Upper lobe of left lung (tissue), 4 donors: ENCODE measurements around the gene ISL2.

ENCODE experiments used
- EP300 ChIP-seq, 4 donors: sonication (generic); formaldehyde crosslinking; IDR thresholded peaks; one replicate each; pipeline ENCODE4 v1.5.1; 2017; ENCODE audit warnings: antibody characterized with exemption in 4 of 4, control low read depth in 2 of 4
- POLR2A ChIP-seq, 4 donors: fragments of 450-650 bp; IDR thresholded peaks; one replicate each; pipeline ENCODE4 v1.5.1; 2016 to 2017; ENCODE audit warnings: antibody characterized with exemption in 4 of 4, mild to moderate bottlenecking in 2 of 4
- POLR2AphosphoS5 ChIP-seq, 2 donors: sonication (generic); formaldehyde crosslinking; IDR thresholded peaks; one replicate each; pipeline ENCODE4 v1.5.1; 2017; ENCODE audit warnings: antibody characterized with exemption in 2 of 2
- TF ChIP-seq, protein P1 (sequence below), 6 experiments: fragments of 450-650 bp in 4 of 6; fragments of 200-600 bp in 2 of 6; sonication (generic) in 2 of 6; IDR thresholded peaks; one replicate each; pipeline ENCODE4 v1.5.1; 2016 to 2019; ENCODE audit warnings: antibody characterized with exemption in 6 of 6

DNA sequence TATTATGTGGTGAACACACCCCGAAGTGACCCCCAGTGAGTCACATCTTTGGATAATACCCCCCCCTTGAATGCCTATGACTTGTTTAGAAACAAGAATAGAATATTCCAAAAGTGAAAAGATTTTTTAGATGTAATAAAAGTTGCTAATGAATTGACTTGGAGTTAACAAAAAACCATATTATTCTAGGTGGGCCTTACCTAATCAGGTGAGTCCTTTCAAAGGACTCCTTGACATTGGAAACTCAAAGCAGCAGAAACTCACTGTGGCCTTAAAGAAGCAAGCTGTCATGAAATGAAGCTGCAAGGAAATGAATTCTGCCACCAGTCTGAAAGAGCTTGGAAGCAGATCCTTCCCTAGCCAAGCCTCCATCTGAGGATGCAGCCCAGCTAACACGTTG is 10.9 kb upstream of the ISL2 start:
- TF ChIP-seq POLR2AphosphoS5 (IDR thresholded peaks at IDR 0.05) (no peak), POLR2A (IDR thresholded peaks at IDR 0.05) (no peak), EP300 (IDR thresholded peaks at IDR 0.05) (no peak)
- TF ChIP-seq, protein P1, sequence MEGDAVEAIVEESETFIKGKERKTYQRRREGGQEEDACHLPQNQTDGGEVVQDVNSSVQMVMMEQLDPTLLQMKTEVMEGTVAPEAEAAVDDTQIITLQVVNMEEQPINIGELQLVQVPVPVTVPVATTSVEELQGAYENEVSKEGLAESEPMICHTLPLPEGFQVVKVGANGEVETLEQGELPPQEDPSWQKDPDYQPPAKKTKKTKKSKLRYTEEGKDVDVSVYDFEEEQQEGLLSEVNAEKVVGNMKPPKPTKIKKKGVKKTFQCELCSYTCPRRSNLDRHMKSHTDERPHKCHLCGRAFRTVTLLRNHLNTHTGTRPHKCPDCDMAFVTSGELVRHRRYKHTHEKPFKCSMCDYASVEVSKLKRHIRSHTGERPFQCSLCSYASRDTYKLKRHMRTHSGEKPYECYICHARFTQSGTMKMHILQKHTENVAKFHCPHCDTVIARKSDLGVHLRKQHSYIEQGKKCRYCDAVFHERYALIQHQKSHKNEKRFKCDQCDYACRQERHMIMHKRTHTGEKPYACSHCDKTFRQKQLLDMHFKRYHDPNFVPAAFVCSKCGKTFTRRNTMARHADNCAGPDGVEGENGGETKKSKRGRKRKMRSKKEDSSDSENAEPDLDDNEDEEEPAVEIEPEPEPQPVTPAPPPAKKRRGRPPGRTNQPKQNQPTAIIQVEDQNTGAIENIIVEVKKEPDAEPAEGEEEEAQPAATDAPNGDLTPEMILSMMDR (IDR thresholded peaks at IDR 0.05), result no peak
